Coronary artery (tissue), 2 donors: Measurements from ENCODE around the gene TMEM53.

Experiments
- DNase-seq: peaks from one replicate; pipeline ENCODE4 v3.0.0-alpha.2; 2017; ENCODE audit warnings: low spot score
- H3K27ac ChIP-seq, 2 donors: fragments of 200-600 bp; sonication (generic); one replicate each; pipeline ENCODE4 v1.5.1; 2016 to 2019
- H3K4me3 ChIP-seq: fragments of 200-600 bp; sonication (generic); 2 replicates; pipeline ENCODE4 v1.5.1; 2016; ENCODE audit warnings: mild to moderate bottlenecking, moderate library complexity
- CTCF ChIP-seq: fragments of 200-600 bp; sonication (generic); IDR thresholded peaks from one replicate; pipeline ENCODE4 v1.5.1; 2019; ENCODE audit warnings: antibody characterized with exemption

Gene TMEM53

GRCh38 chr1:44674113-44675000 is at the start of gene TMEM53, which contains the start of gene ARMH1:
Gene TMEM53 (minus strand): TSS chr1:44674481. CDS start chr1:44674391, 90 bp downstream.
Gene ARMH1 (plus strand): TSS chr1:44674714. CDS start chr1:44689698, 14,984 bp downstream.
- Histone ChIP-seq H3K4me3 (peak within 1 kb of the TSS; percentile 81), H3K27ac (peak within 1 kb of the TSS; percentile 95 to 97)
- TF ChIP-seq CTCF: no peak
- peak; percentile 100 for DNase-seq

DNA sequence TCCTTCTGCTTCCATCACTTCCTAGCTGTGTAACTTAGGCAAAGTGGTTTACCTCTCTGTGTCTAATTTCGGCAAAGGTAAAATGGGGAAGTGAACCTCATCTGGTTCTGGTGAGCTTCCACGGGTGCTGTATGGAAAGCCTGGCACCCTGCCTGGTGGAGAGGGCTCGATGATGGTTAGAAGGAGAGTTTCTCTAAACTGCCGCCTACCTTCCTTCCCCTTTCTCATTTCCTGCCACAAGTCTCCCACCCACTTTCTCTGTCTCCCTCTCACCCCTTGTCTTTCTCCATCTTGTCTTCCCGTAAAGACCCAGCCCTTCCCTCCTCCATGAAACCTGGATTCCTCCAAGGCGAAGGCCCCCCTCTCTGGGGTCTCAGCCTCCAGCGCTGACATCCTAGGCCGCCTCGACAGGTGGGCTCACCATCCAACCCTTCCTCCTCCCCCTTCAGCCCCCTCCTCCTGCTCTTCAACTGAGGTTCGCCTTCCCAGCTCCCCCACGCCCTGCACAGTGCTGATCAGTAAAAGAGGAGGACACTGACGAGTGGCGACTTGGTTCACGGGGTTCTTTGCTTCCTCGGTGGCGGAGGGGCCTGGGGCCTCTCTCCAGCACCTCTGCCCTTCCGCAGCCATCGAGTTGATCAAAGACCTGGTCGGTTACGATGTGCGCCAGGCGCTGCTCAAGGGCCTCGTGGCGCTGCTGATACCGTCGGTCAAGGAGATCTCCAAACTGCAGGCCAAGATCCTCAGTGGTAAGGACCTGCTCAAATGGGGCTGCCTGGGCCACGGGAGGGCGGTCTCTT is 49.4 kb upstream of the TMEM53 start:
- no peak for TF ChIP-seq CTCF
- no peak overlapping the region for H3K4me3 ChIP-seq
- no peak overlapping the region for H3K27ac ChIP-seq
- DNase-seq: no peak

DNA sequence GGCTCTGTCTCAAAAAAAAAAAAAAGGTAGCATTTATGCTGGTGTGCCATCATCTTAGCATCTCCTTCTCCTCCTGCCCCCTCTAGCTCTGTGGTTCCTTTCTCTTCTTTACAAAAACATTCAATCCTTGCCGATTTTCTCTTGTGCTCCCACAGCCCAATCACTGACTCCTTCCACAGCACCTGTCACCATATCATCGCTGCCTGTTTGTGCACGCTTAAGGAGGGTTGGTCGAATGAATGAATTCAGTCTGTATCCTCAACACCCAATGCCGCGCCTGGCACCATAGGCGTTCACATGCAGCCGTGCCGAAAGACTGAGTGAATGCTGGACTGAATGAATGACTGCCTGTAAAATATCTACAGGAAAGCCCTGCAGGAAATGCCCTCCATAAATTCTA is 48.8 kb upstream of the TMEM53 start:
- no peak for DNase-seq
- no peak overlapping the region for H3K27ac ChIP-seq

DNA sequence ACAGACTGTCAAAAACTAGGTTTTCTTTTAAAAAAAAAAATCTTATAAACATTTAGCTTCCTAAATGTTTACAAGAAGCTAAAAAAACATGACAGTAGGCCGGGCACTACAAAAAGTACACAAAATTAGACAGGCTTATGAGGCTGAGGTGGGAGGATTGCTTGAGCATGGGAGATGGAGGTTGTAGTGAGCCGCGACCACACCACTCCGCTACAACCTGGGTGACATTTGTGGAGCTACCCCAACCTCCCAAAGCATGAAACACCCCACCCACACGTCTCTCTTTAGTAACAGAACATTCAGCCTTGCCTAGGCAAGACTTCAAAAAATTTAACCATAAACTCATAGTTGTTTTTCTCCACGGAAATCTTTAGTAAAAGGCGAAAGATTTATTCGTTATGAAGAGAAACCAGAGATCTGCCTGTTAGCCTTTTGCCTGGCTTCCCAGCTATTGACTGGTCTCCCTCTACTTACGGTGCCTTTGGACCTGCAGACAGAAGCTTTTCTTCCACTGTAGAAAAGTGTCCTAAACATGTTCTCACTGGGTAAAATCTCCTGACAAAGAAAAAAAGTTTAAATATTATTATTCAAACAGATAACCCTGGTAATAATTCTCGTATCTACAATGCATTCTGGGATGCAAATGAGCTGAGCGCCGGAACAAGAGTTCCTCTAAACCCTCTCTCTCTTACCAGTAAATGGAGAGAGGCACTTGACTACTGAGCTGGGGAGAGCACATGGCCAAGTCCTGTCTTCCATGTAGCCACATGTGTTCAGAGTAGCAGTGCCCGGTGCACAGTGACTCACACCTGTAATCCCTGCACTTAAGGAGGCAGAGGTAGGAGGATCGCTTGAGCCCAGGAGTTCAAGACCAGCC is 47.4 kb upstream of the TMEM53 start:
- peak overlapping the region in 1 of 2 donors; percentile 45 for H3K27ac ChIP-seq
- H3K4me3 ChIP-seq: no peak overlapping the region
- no peak for DNase-seq
- TF ChIP-seq CTCF: no peak

More for the DNA sequence above, 48.8 kb upstream of the TMEM53 start:
- no peak for TF ChIP-seq CTCF
- no peak overlapping the region for H3K4me3 ChIP-seq

GRCh38 chr1:44720281-44720680 is 46.0 kb upstream of the TMEM53 start:
- Histone ChIP-seq H3K4me3 (no peak overlapping the region), H3K27ac (no peak overlapping the region)
- no peak for DNase-seq
- TF ChIP-seq CTCF: no peak

DNA sequence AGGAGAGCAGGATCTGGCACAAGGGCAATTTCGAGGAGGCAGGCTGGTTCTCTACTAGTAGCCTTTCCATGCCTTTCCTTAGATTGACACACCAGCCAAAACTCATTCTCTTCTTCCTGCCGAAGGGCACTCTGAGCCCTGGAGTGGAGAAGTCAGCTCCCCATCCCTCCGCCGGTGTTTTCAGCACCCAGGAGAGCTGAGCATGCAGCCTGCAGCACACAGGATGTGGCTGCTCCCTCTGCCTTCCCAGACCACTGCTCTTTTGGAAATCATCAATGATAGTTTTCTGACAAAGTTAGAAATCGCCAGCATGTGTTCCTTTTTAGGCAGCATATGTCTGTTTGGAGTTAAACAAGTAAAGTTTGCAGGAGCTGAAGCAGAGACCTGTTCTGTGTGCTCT is 45.0 kb upstream of the TMEM53 start:
- DNase-seq: no peak
- TF ChIP-seq CTCF: no peak
- Histone ChIP-seq H3K27ac (no peak overlapping the region), H3K4me3 (no peak overlapping the region)
